Loucy (cell line): ENCODE data around the gene ADGRB3.
"Not testable (repeated sequence)": the region's sequence is repeated elsewhere in the genome, so short reads cannot be mapped to it uniquely, and the experiment has no call there.

ENCODE experiments used
- H2AFZ ChIP-seq: fragments of 200-600 bp; sonication (generic); 2 replicates; pipeline ENCODE4 v1.6.0; 2016; ENCODE audit warnings: antibody characterized with exemption, mild to moderate bottlenecking, low read length, moderate library complexity
- H3F3A ChIP-seq: fragments of 200-600 bp; 2 replicates; pipeline ENCODE4 v1.6.0; 2016; ENCODE audit warnings: antibody characterized with exemption, low read depth, mild to moderate bottlenecking
- H3K27me3 ChIP-seq: fragments of 200-600 bp; sonication (generic); 2 replicates; pipeline ENCODE4 v1.6.1; 2014; ENCODE audit warnings: low read length, mild to moderate bottlenecking; ENCODE audit not compliant: insufficient read depth, poor library complexity, severe bottlenecking
- H3K36me3 ChIP-seq: fragments of 200-600 bp; sonication (generic); 2 replicates; pipeline ENCODE4 v1.6.1; 2016; ENCODE audit warnings: low read length; ENCODE audit not compliant: insufficient read depth
- H3K4me1 ChIP-seq: fragments of 200-600 bp; sonication (generic); 2 replicates; pipeline ENCODE4 v1.5.1; 2014; ENCODE audit warnings: low read length, mild to moderate bottlenecking; ENCODE audit not compliant: insufficient read depth, poor library complexity, severe bottlenecking
- H3K4me2 ChIP-seq: fragments of 200-600 bp; sonication (generic); 2 replicates; pipeline ENCODE4 v1.6.0; 2014; ENCODE audit warnings: antibody characterized with exemption, low read length, low read depth, mild to moderate bottlenecking; ENCODE audit not compliant: poor library complexity, severe bottlenecking
- H3K4me3 ChIP-seq: fragments of 200-600 bp; sonication (generic); 2 replicates; pipeline ENCODE4 v1.5.1; 2014; ENCODE audit warnings: low read length, mild to moderate bottlenecking, mixed read lengths; ENCODE audit not compliant: poor library complexity, severe bottlenecking
- H3K79me2 ChIP-seq: fragments of 200-600 bp; sonication (generic); 2 replicates; pipeline ENCODE4 v1.6.1; 2014; ENCODE audit warnings: low read length; ENCODE audit not compliant: insufficient read depth
- H3K9ac ChIP-seq: fragments of 200-600 bp; sonication (generic); 2 replicates; pipeline ENCODE4 v1.6.0; 2014; ENCODE audit warnings: mild to moderate bottlenecking, low read depth, low read length, moderate library complexity; ENCODE audit not compliant: poor library complexity, severe bottlenecking
- H3K9me2 ChIP-seq: fragments of 200-600 bp; sonication (generic); replicated peaks from 2 replicates; pipeline ENCODE4 v1.6.1; 2016; ENCODE audit warnings: low read depth, low read length, mixed read lengths
- H3K9me3 ChIP-seq: fragments of 200-600 bp; sonication (generic); 2 replicates; pipeline ENCODE4 v1.6.1; 2014; ENCODE audit warnings: mild to moderate bottlenecking, antibody characterized with exemption, low read length, low read depth; ENCODE audit not compliant: insufficient read depth
- H4K20me1 ChIP-seq: fragments of 200-600 bp; sonication (generic); 2 replicates; pipeline ENCODE4 v1.6.0; 2014; ENCODE audit warnings: antibody characterized with exemption, low read length, mild to moderate bottlenecking; ENCODE audit not compliant: insufficient read depth, poor library complexity, severe bottlenecking
- CTCF ChIP-seq: fragments of 200-600 bp; sonication (generic); conservative IDR thresholded peaks from 2 replicates; pipeline ENCODE4 v1.5.1; 2014; ENCODE audit warnings: mild to moderate bottlenecking, antibody characterized with exemption, low read length
- EZH2phosphoT487 ChIP-seq: fragments of 200-600 bp; IDR thresholded peaks from 2 replicates; pipeline ENCODE4 v1.6.1; 2018; ENCODE audit warnings: antibody characterized with exemption, mild to moderate bottlenecking, moderate library complexity, borderline replicate concordance

Gene ADGRB3

GRCh38 chr6:68901044-68901443, 266.0 kb downstream of the ADGRB3 start:
- H3F3A ChIP-seq = no peaks in the 10 kb centered on the region
- H3K9ac ChIP-seq = no peak overlapping the region
- H3K4me2 ChIP-seq = no peak overlapping the region
- no peak overlapping the region for H2AFZ ChIP-seq
- H3K4me1 ChIP-seq = no peaks in the 10 kb centered on the region
- no peaks in the 10 kb centered on the region for H3K36me3 ChIP-seq
- no peaks in the 10 kb centered on the region for H3K27me3 ChIP-seq
- no peaks in the 10 kb centered on the region for H3K9me2 ChIP-seq
- H3K79me2 ChIP-seq = no peaks in the 10 kb centered on the region
- H3K4me3 ChIP-seq = no peak overlapping the region
- TF ChIP-seq CTCF (no peak), EZH2phosphoT487 (no peak)
- no peaks in the 10 kb centered on the region for H4K20me1 ChIP-seq
- H3K9me3 ChIP-seq = no peaks in the 10 kb centered on the region

GRCh38 chr6:68911334-68911733, 276.3 kb downstream of the ADGRB3 start:
- H3K9ac ChIP-seq = no peak overlapping the region
- H3K9me2 ChIP-seq = no peaks in the 10 kb centered on the region
- no peaks in the 10 kb centered on the region for H3K4me1 ChIP-seq
- H2AFZ ChIP-seq = no peak overlapping the region
- H3K4me3 ChIP-seq = no peak overlapping the region
- H3K9me3 ChIP-seq = no peaks in the 10 kb centered on the region
- H3K79me2 ChIP-seq = no peaks in the 10 kb centered on the region
- TF ChIP-seq EZH2phosphoT487 = no peak
- TF ChIP-seq CTCF = no peak
- no peaks in the 10 kb centered on the region for H3K36me3 ChIP-seq
- H3F3A ChIP-seq = no peaks in the 10 kb centered on the region
- no peaks in the 10 kb centered on the region for H4K20me1 ChIP-seq
- no peaks in the 10 kb centered on the region for H3K27me3 ChIP-seq
- no peak overlapping the region for H3K4me2 ChIP-seq

GRCh38 chr6:68911811-68912210, 276.7 kb downstream of the ADGRB3 start:
- Histone ChIP-seq H4K20me1 (no peaks in the 10 kb centered on the region), H3K9me2 (no peaks in the 10 kb centered on the region), H3K4me2 (no peak overlapping the region), H2AFZ (no peak overlapping the region), H3K4me3 (no peak overlapping the region), H3K9ac (no peak overlapping the region), H3K36me3 (no peaks in the 10 kb centered on the region), H3K79me2 (no peaks in the 10 kb centered on the region), H3F3A (no peaks in the 10 kb centered on the region), H3K9me3 (no peaks in the 10 kb centered on the region), H3K27me3 (no peaks in the 10 kb centered on the region), H3K4me1 (no peaks in the 10 kb centered on the region)
- TF ChIP-seq CTCF = no peak
- TF ChIP-seq EZH2phosphoT487 = no peak

GRCh38 chr6:68912805-68913204, 277.7 kb downstream of the ADGRB3 start:
- H3F3A ChIP-seq, H3K4me3 ChIP-seq, H3K36me3 ChIP-seq, H2AFZ ChIP-seq, H4K20me1 ChIP-seq, H3K9ac ChIP-seq, H3K9me3 ChIP-seq, H3K79me2 ChIP-seq, H3K4me1 ChIP-seq, H3K4me2 ChIP-seq, H3K9me2 ChIP-seq, H3K27me3 ChIP-seq: not testable (repeated sequence)
